K562 (cell line): ENCODE results near the gene CDK1. TPM values are rescaled to one million over a fixed set of nuclear protein-coding genes. Genes with fewer than 3 reads are reported as not detected.

ENCODE experiments used
- ATAC-seq: fragments of 200-7000 bp; cut with Tn5 transposase; 3 replicates; pipeline ENCODE4 v1.9.1; 2020; ENCODE audit warnings: moderate library complexity
- BruUV-seq: library from RNA; stranded (reverse); fragments of 400-500 nt; replicated peaks from 2 replicates; lab custom pipeline; 2021; lab: Mats Ljungman, UMichigan
- CTCF ChIA-PET: fragments of 300-600 bp; formaldehyde crosslinking; extraction: SDS; loops from one replicate; lab custom pipeline; 2021; ENCODE audit warnings: low intra/inter-chr PET ratio; lab: Yijun Ruan, JAX
- POLR2A ChIA-PET: fragments of 300-600, 350-650 bp; sonication (Branson Sonifier 250); formaldehyde crosslinking; extraction: SDS; loops from one replicate; lab custom pipeline; 2021; ENCODE audit warnings: antibody characterized with exemption, inconsistent platforms; lab: Yijun Ruan, JAX
- DNase-seq, 4 experiments: peaks; one replicate each; pipeline versions ENCODE4 v3.0.0 to v3.0.0-alpha.2; 2011 to 2018; ENCODE audit warnings: low spot score in 3 of 4, mixed read lengths in 3 of 4; ENCODE audit errors: extremely low read depth in 1 of 4
- FAIRE-seq: peaks from 2 replicates; lab custom pipeline; 2011; peaks lifted over from hg19 to GRCh38; lab: Jason Lieb, UNC
- H2AFZ ChIP-seq: 2 replicates; pipeline ENCODE4 v1.6.0; 2011; ENCODE audit warnings: low read depth, low read length, control low read depth, inconsistent platforms
- H3K27ac ChIP-seq: fragments of 200-600 bp; 3 replicates; pipeline ENCODE4 v1.8.0; 2011; ENCODE audit warnings: low read depth, mild to moderate bottlenecking, control low read depth, inconsistent platforms, low read length, moderate library complexity, mixed read lengths; ENCODE audit errors: extremely low read depth
- H3K27me3 ChIP-seq, 2 experiments: fragments of 300-600 bp in 1 of 2; 2 replicates in 1 of 2; 3 replicates in 1 of 2; pipeline versions ENCODE4 v1.6.0 to v1.8.0; 2011; ENCODE audit warnings: inconsistent platforms in 2 of 2, low read length in 2 of 2, mild to moderate bottlenecking in 1 of 2, mixed read lengths in 1 of 2, moderate library complexity in 1 of 2; ENCODE audit not compliant: control insufficient read depth in 2 of 2, insufficient read depth in 2 of 2
- H3K36me3 ChIP-seq: fragments of 300-600 bp; 3 replicates; pipeline ENCODE4 v1.8.0; 2011; ENCODE audit warnings: mild to moderate bottlenecking, low read length, inconsistent platforms; ENCODE audit not compliant: control insufficient read depth, insufficient read depth
- H3K4me1 ChIP-seq, 2 experiments: fragments of 200-600 bp in 1 of 2; replicated peaks in 1 of 2; 2 replicates in 1 of 2; 3 replicates in 1 of 2; pipeline versions ENCODE4 v1.5.1 to v1.8.0; 2011; ENCODE audit warnings: inconsistent platforms in 2 of 2, low read length in 2 of 2, mild to moderate bottlenecking in 1 of 2, mixed read lengths in 1 of 2, moderate library complexity in 1 of 2; ENCODE audit not compliant: control insufficient read depth in 2 of 2, insufficient read depth in 2 of 2
- H3K4me2 ChIP-seq: 2 replicates; pipeline ENCODE4 v1.6.1; 2011; ENCODE audit warnings: low read length, control low read depth, inconsistent platforms, mixed read lengths; ENCODE audit not compliant: insufficient read depth
- H3K4me3 ChIP-seq: fragments of 200-600 bp; sonication (generic), shearing (Covaris generic); 2 replicates; pipeline ENCODE4 v1.5.1; 2016; ENCODE audit warnings: control low read depth, inconsistent platforms
- H3K79me2 ChIP-seq: fragments of 200-600 bp; 3 replicates; pipeline ENCODE4 v1.8.0; 2011; ENCODE audit warnings: low read length, inconsistent platforms; ENCODE audit not compliant: control insufficient read depth, insufficient read depth
- H3K9ac ChIP-seq, 2 experiments: 2 replicates each; pipeline versions ENCODE4 v1.6.0 to v1.6.1; 2011; ENCODE audit warnings: low read depth in 2 of 2, low read length in 2 of 2, control low read depth in 1 of 2, inconsistent platforms in 1 of 2, mild to moderate bottlenecking in 1 of 2, mixed read lengths in 1 of 2; ENCODE audit not compliant: insufficient read depth in 1 of 2
- H3K9me1 ChIP-seq: one replicate; pipeline ENCODE4 v1.6.0; 2011; ENCODE audit warnings: inconsistent platforms, mild to moderate bottlenecking, low read length, moderate library complexity; ENCODE audit not compliant: control insufficient read depth, insufficient read depth
- H3K9me3 ChIP-seq: replicated peaks from 2 replicates; pipeline ENCODE4 v1.5.1; 2011; ENCODE audit warnings: low read depth, low read length, inconsistent platforms; ENCODE audit not compliant: control insufficient read depth, insufficient read depth
- H4K20me1 ChIP-seq: replicated peaks from 2 replicates; pipeline ENCODE4 v1.6.1; 2011; ENCODE audit warnings: low read length, inconsistent platforms, mixed read lengths; ENCODE audit not compliant: control insufficient read depth, insufficient read depth
- ESRRB ChIP-seq: fragments of 250-450 bp; sonication (Bioruptor Pico); IDR thresholded peaks from 2 replicates; pipeline ENCODE4 v1.5.0; 2020; ENCODE audit warnings: mild to moderate bottlenecking, moderate library complexity, borderline replicate concordance
- KDM2B ChIP-seq: fragments of 250-450 bp; sonication (Bioruptor Pico); IDR thresholded peaks from 2 replicates; pipeline ENCODE4 v1.8.0; 2021; ENCODE audit warnings: mild to moderate bottlenecking, moderate library complexity
- MEF2A ChIP-seq: IDR thresholded peaks from 2 replicates; pipeline ENCODE4 v1.6.1; 2011; ENCODE audit warnings: low read depth, mild to moderate bottlenecking, low read length, moderate library complexity; ENCODE audit not compliant: control insufficient read depth
- POLR2AphosphoS5 ChIP-seq: IDR thresholded peaks from 2 replicates; pipeline ENCODE4 v1.6.1; 2011; ENCODE audit warnings: mild to moderate bottlenecking, low read depth, low read length, moderate library complexity; ENCODE audit not compliant: control insufficient read depth, insufficient read depth
- PRDM10 ChIP-seq: fragments of 450-650 bp; IDR thresholded peaks from 2 replicates; pipeline ENCODE4 v1.6.1; 2018; ENCODE audit not compliant: partially characterized antibody
- REST ChIP-seq, 2 experiments: fragments of 450-650 bp; formaldehyde crosslinking in 1 of 2; IDR thresholded peaks; 2 replicates each; pipeline versions ENCODE4 v1.4.0 to v1.6.1; 2014 to 2020; ENCODE audit warnings: mild to moderate bottlenecking in 2 of 2, borderline replicate concordance in 1 of 2, low read depth in 1 of 2
- SOX6 ChIP-seq: fragments of 450-650 bp; IDR thresholded peaks from 2 replicates; pipeline ENCODE4 v1.6.1; 2014; ENCODE audit warnings: mild to moderate bottlenecking
- SREBF2 ChIP-seq: sonication (generic); formaldehyde crosslinking; IDR thresholded peaks from 2 replicates; pipeline ENCODE4 v1.4.0; 2020; ENCODE audit warnings: mild to moderate bottlenecking, missing genetic modification reagents
- ZKSCAN1 ChIP-seq: fragments of 150-350 bp; IDR thresholded peaks from 2 replicates; pipeline ENCODE4 v1.6.1; 2016; ENCODE audit warnings: low read depth, low read length
- ZNF175 ChIP-seq: fragments of 200-800 bp; sonication (Bioruptor generic); IDR thresholded peaks from 2 replicates; pipeline ENCODE4 v1.6.1; 2016; ENCODE audit warnings: low read depth, mild to moderate bottlenecking, missing genetic modification characterization, missing compliant biosample characterization
- ZNF23 ChIP-seq: fragments of 250-450 bp; sonication (Bioruptor Pico); IDR thresholded peaks from 2 replicates; pipeline ENCODE4 v1.4.0; 2020; ENCODE audit warnings: mild to moderate bottlenecking
- in situ Hi-C: fragments of 300-500 bp; cut with MboI; formaldehyde crosslinking; loops from 4 replicates; pipeline ENCODE4 v1.15.0; 2018; ENCODE audit warnings: inconsistent platforms, mixed read lengths
- intact Hi-C: fragments of 100-400 bp; cut with micrococcal nuclease; formaldehyde crosslinking; loops from 2 replicates; pipeline ENCODE4 v1.14.2; 2022
- polyA plus RNA-seq, 8 experiments: library from polyadenylated mRNA; depleted of rRNA in 4 of 8; stranded (reverse) in 5 of 8; unstranded in 3 of 8; fragments of >200 nt; fragmentation: Nextera tagmentation in 2 of 8; fragmentation: Illumina TruSeq in 1 of 8; extraction: Ambion mirVana in 2 of 8; extraction: Trizol in 1 of 8; gene quantifications; 2 replicates each; pipeline versions ENCODE4 v1.2.1 to v1.2.3, GENCODE V29; 2011 to 2014; ENCODE audit warnings: inconsistent platforms in 1 of 8, missing spikeins in 1 of 8
- total RNA-seq, 7 experiments: library from RNA; depleted of rRNA in 6 of 7; stranded (reverse); fragments of >200 nt in 6 of 7; fragmentation: Illumina TruSeq in 2 of 7; extraction: Trizol in 2 of 7; gene quantifications; 2 replicates each; pipeline versions ENCODE4 v1.2.1 to v1.2.3, GENCODE V29; 2011 to 2021; ENCODE audit warnings: low replicate concordance in 1 of 7

The CDK1 gene
- total and polyA plus RNA-seq, 9 of the 15 experiments (the other 6 are each of a cell fraction or from before 2014, with no cell fraction given) = 156 to 685 (median 236) TPM

GRCh38 chr10:60781661-60782060 lies 3.4 kb downstream of the CDK1 start:
- peak overlapping the region in 1 of 2 experiments; percentile 95; a peak in 2 of 4 replicates for H3K9ac ChIP-seq
- no peaks in the 10 kb centered on the region for H3K9me1 ChIP-seq
- DNase-seq (peak in 2 of 4 experiments; percentile 22 to 25), FAIRE-seq (no peak), ATAC-seq (no peak)
- peaks cover 0 to 13% of the 10 kb centered on the region in 2 experiments; a peak in 4 of 5 replicates for H3K4me1 ChIP-seq
- intact Hi-C loops = loop anchor here (2.0 to 10.0 kb wide), 2 partner anchors 47 to 487 kb away; no protein-coding TSS in a partner anchor
- H3K9me3 ChIP-seq = no peaks in the 10 kb centered on the region
- H2AFZ ChIP-seq = no peak overlapping the region
- H3K36me3 ChIP-seq = peaks cover 73% of the 10 kb centered on the region
- peak overlapping the region; percentile 57 for H3K4me2 ChIP-seq
- peak overlapping the region; percentile 9; the same call in 1 of the 3 replicates for H3K27ac ChIP-seq
- H3K27me3 ChIP-seq = no peaks in the 10 kb centered on the region
- ChIA-PET POLR2A (no interaction called here), CTCF (no interaction called here)
- peaks cover 85% of the 10 kb centered on the region for H3K79me2 ChIP-seq
- H4K20me1 ChIP-seq = peaks cover 12% of the 10 kb centered on the region; the same call in 1 of the 2 replicates
- in situ Hi-C loops = no loop called here
- BruUV-seq = no TSS peak
- peak overlapping the region; percentile 2; the same call in 1 of the 2 replicates for H3K4me3 ChIP-seq
- TF ChIP-seq PRDM10 (no peak), ZNF175 (CRISPR knock-in tag) (no peak), ZNF23 (CRISPR knock-in tag) (no peak), SREBF2 (CRISPR knock-in tag) (no peak), REST (IDR thresholded peaks at IDR 0.05; ENCODE audit: borderline replicate concordance) (peak; percentile 23; the same call in 1 of the 2 replicates), REST (CRISPR knock-in tag; IDR thresholded peaks at IDR 0.05; ENCODE audit: low read depth) (no peak), ESRRB (CRISPR knock-in tag) (no peak), KDM2B (no peak), MEF2A (no peak), ZKSCAN1 (no peak), SOX6 (0 out of 2 replicates have a peak, but pooled peaks have one; percentile 57), POLR2AphosphoS5 (peak; percentile 53; the same call in 1 of the 2 replicates)
